ENCODE data around the gene ARHGAP30.

ARHGAP30 gene

DNA sequence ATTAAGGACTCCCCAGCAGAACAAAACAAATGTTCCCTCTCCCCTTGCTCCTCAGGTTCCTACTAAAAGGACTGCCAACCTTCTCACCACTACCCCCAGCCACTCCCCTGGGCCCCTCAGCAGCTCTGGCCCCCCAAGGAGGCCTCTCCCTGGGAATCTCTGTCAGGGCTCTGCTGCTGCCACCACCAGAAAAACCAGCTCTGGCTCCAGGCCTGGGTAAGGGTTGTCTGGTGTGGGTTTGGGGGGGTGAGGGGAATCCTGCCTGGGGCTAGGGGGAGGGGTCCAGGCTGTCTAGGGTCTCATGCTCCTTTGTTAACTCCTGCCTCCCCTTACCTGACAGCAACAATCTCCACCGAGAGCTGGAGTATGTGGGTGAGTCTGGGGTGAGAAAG lies 14.9 kb upstream of the ARHGAP30 start:
- Histone ChIP-seq H3K9me3 (ENCODE audit: low read length) (no peaks in the 10 kb centered on the region), H3K27me3 (ENCODE audit: insufficient read depth, low read length) (peaks cover 27% of the 10 kb centered on the region), H3K4me3 (ENCODE audit: low read length) (no peak overlapping the region), H2AFZ (ENCODE audit: low read depth, low read length) (no peak overlapping the region), H3K4me1 (ENCODE audit: insufficient read depth, low read length) (peaks cover 10% of the 10 kb centered on the region), H3K36me3 (ENCODE audit: insufficient read depth, low read length) (no peaks in the 10 kb centered on the region)

- H3K9me3 ChIP-seq (ENCODE audit: low read length), result no peaks in the 10 kb centered on the region
- no peak overlapping the region for H2AFZ ChIP-seq (ENCODE audit: low read depth, low read length)
- H3K36me3 ChIP-seq (ENCODE audit: insufficient read depth, low read length), result no peaks in the 10 kb centered on the region
- H3K4me3 ChIP-seq (ENCODE audit: low read length), result no peak overlapping the region
- H3K27me3 ChIP-seq (ENCODE audit: insufficient read depth, low read length), result peaks cover 25% of the 10 kb centered on the region
- peaks cover 10% of the 10 kb centered on the region for H3K4me1 ChIP-seq (ENCODE audit: insufficient read depth, low read length)
Observed at GRCh38 chr1:161083748-161084596, 14.3 kb upstream of the ARHGAP30 start.

GRCh38 chr1:161082996-161083747 lies 13.5 kb upstream of the ARHGAP30 start:
- no peak overlapping the region for H3K4me3 ChIP-seq (ENCODE audit: low read length)
- H2AFZ ChIP-seq (ENCODE audit: low read depth, low read length), result no peak overlapping the region
- no peaks in the 10 kb centered on the region for H3K36me3 ChIP-seq (ENCODE audit: insufficient read depth, low read length)
- H3K4me1 ChIP-seq (ENCODE audit: insufficient read depth, low read length), result peaks cover 10% of the 10 kb centered on the region
- peaks cover 17% of the 10 kb centered on the region for H3K27me3 ChIP-seq (ENCODE audit: insufficient read depth, low read length)
- H3K9me3 ChIP-seq (ENCODE audit: low read length), result no peaks in the 10 kb centered on the region

DNA sequence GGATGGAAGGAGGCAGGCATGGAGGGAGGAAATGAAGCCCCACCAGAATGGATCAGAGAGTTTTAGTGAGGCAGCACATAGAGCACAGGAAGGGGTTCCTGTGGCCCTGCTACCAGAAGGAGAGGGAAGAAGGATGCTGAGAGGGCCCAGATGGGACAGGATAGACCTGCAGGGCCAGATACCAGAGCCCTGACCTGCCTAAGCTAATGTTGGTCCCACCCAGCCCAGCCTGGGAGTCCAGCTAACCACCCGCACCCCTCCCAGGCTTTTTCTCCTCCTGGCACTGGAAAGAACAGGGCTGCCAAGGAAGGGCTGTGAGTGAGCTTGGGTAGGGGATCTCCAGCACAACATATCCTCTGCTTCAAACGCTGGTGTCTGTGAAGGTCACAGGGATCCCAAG lies 12.8 kb upstream of the ARHGAP30 start:
- H3K36me3 ChIP-seq (ENCODE audit: insufficient read depth, low read length), result no peaks in the 10 kb centered on the region
- H3K4me1 ChIP-seq (ENCODE audit: insufficient read depth, low read length), result peaks cover 10% of the 10 kb centered on the region
- peaks cover 10% of the 10 kb centered on the region for H3K27me3 ChIP-seq (ENCODE audit: insufficient read depth, low read length)
- H2AFZ ChIP-seq (ENCODE audit: low read depth, low read length), result no peak overlapping the region
- H3K9me3 ChIP-seq (ENCODE audit: low read length), result no peaks in the 10 kb centered on the region
- no peak overlapping the region for H3K4me3 ChIP-seq (ENCODE audit: low read length)

GRCh38 chr1:161081519-161081918 lies 11.8 kb upstream of the ARHGAP30 start:
- no peak overlapping the region for H3K4me3 ChIP-seq (ENCODE audit: low read length)
- H3K4me1 ChIP-seq (ENCODE audit: insufficient read depth, low read length), result peaks cover 10% of the 10 kb centered on the region
- no peaks in the 10 kb centered on the region for H3K9me3 ChIP-seq (ENCODE audit: low read length)
- peaks cover 7% of the 10 kb centered on the region for H3K27me3 ChIP-seq (ENCODE audit: insufficient read depth, low read length)
- no peaks in the 10 kb centered on the region for H3K36me3 ChIP-seq (ENCODE audit: insufficient read depth, low read length)
- H2AFZ ChIP-seq (ENCODE audit: low read depth, low read length), result no peak overlapping the region

- Histone ChIP-seq H3K9me3 (ENCODE audit: low read length) (no peaks in the 10 kb centered on the region), H3K4me3 (ENCODE audit: low read length) (no peak overlapping the region), H3K4me1 (ENCODE audit: insufficient read depth, low read length) (peaks cover 10% of the 10 kb centered on the region), H3K27me3 (ENCODE audit: insufficient read depth, low read length) (no peaks in the 10 kb centered on the region), H2AFZ (ENCODE audit: low read depth, low read length) (no peak overlapping the region), H3K36me3 (ENCODE audit: insufficient read depth, low read length) (no peaks in the 10 kb centered on the region)
Observed at GRCh38 chr1:161080441-161081405, 11.0 kb upstream of the ARHGAP30 start.

- Histone ChIP-seq H3K4me1 (ENCODE audit: insufficient read depth, low read length) (peaks cover 10% of the 10 kb centered on the region), H3K4me3 (ENCODE audit: low read length) (no peak overlapping the region), H2AFZ (ENCODE audit: low read depth, low read length) (no peak overlapping the region)
Observed at GRCh38 chr1:161079436-161080110, 9.9 kb upstream of the ARHGAP30 start.

GRCh38 chr1:161077426-161077825 lies 7.7 kb upstream of the ARHGAP30 start:
- Histone ChIP-seq H3K9me3 (ENCODE audit: low read length) (no peaks in the 10 kb centered on the region), H3K36me3 (ENCODE audit: insufficient read depth, low read length) (no peaks in the 10 kb centered on the region), H2AFZ (ENCODE audit: low read depth, low read length) (no peak overlapping the region), H3K4me1 (ENCODE audit: insufficient read depth, low read length) (peaks cover 18% of the 10 kb centered on the region), H3K4me3 (ENCODE audit: low read length) (no peak overlapping the region), H3K27me3 (ENCODE audit: insufficient read depth, low read length) (no peaks in the 10 kb centered on the region)

More at GRCh38 chr1:161079436-161080110, 9.9 kb upstream of the ARHGAP30 start:
- no peaks in the 10 kb centered on the region for H3K36me3 ChIP-seq (ENCODE audit: insufficient read depth, low read length)
- no peaks in the 10 kb centered on the region for H3K9me3 ChIP-seq (ENCODE audit: low read length)
- no peaks in the 10 kb centered on the region for H3K27me3 ChIP-seq (ENCODE audit: insufficient read depth, low read length)

DNA sequence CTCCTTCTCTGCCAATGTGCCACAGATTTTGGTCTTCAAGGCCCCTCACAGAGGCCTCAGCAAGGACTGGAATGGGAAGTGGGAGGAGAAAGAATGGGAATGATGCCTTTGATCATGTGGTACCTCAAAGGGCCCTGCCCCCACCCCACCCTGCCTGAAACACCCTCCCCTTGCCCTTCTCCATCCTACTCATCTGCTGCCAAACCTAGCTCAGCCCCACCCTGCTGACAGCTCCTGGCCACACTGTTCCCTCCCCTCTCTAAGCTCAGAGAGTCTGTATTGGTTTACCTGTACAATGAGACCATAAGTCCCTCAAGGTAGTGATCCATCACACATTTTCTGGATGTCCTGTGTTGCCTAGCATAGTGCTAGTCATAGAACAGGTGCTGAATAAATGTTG lies 6.7 kb upstream of the ARHGAP30 start:
- H3K27me3 ChIP-seq (ENCODE audit: insufficient read depth, low read length), result no peaks in the 10 kb centered on the region

DNA sequence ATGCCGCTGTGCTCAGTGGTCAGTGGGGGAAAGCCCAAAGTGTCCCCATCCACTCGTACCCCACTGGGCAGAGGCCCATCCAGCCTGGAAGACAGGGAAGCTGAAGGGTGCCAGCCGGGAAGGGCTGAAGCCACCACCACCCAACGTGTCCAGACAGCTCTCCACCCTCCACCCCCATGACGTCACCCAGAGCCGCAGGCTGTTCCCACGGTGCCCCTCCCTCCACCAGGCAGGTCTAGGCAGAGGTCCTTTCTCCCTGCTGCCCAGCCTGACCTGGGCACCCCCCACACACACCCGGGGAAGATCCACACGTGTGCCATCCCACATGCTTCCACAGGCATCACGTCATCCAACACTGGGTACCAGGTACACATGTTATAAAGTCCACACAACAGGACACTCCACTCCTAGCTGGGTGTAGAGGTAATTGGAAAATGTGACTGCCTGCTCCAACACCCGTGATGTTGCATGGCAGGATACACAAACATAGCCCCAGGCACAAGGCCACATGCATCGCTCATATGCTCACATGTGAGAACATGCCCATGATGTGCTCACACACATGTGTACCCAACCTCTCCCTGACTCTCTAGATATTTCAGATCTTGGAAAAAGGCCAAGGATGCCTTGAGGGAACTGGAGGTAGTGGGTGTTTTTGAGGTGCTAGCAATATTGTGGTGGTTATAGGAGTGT lies 5.1 kb upstream of the ARHGAP30 start:
- no peak overlapping the region for H2AFZ ChIP-seq (ENCODE audit: low read depth, low read length)
- H3K36me3 ChIP-seq (ENCODE audit: insufficient read depth, low read length), result no peaks in the 10 kb centered on the region
- H3K27me3 ChIP-seq (ENCODE audit: insufficient read depth, low read length), result no peaks in the 10 kb centered on the region
- H3K4me1 ChIP-seq (ENCODE audit: insufficient read depth, low read length), result peaks cover 9% of the 10 kb centered on the region
- H3K9me3 ChIP-seq (ENCODE audit: low read length), result peaks cover 2% of the 10 kb centered on the region
- no peak overlapping the region for H3K4me3 ChIP-seq (ENCODE audit: low read length)

More for the DNA sequence above, 6.7 kb upstream of the ARHGAP30 start:
- Histone ChIP-seq H2AFZ (ENCODE audit: low read depth, low read length) (no peak overlapping the region), H3K36me3 (ENCODE audit: insufficient read depth, low read length) (no peaks in the 10 kb centered on the region), H3K4me3 (ENCODE audit: low read length) (no peak overlapping the region), H3K4me1 (ENCODE audit: insufficient read depth, low read length) (peaks cover 18% of the 10 kb centered on the region), H3K9me3 (ENCODE audit: low read length) (no peaks in the 10 kb centered on the region)

GRCh38 chr1:161073474-161074121 lies 3.9 kb upstream of the ARHGAP30 start:
- Histone ChIP-seq H3K27me3 (ENCODE audit: insufficient read depth, low read length) (peaks cover 2% of the 10 kb centered on the region), H3K4me1 (ENCODE audit: insufficient read depth, low read length) (peaks cover 9% of the 10 kb centered on the region), H3K9me3 (ENCODE audit: low read length) (peaks cover 2% of the 10 kb centered on the region), H2AFZ (ENCODE audit: low read depth, low read length) (no peak overlapping the region), H3K4me3 (ENCODE audit: low read length) (no peak overlapping the region), H3K36me3 (ENCODE audit: insufficient read depth, low read length) (no peaks in the 10 kb centered on the region)
